Effector memory CD4-positive, alpha-beta T cell (primary cell): ENCODE measurements around the gene BEST1.
A peak's percentile ranks its signal among the peaks of the same experiment; 100 is the strongest.
"Not testable (repeated sequence)": the region's sequence is repeated elsewhere in the genome, so short reads cannot be mapped to it uniquely, and the experiment has no call there.

Experiments
- DNase-seq, 3 donors: peaks; one replicate each; pipeline ENCODE4 v3.0.0-alpha.2; 2020
- H3K27ac ChIP-seq: 2 replicates; pipeline ENCODE4 v1.7.0; 2013; ENCODE audit warnings: mild to moderate bottlenecking, low read length, moderate library complexity; ENCODE audit not compliant: insufficient read depth, poor library complexity, severe bottlenecking
- H3K27me3 ChIP-seq: replicated peaks from 2 replicates; pipeline ENCODE4 v1.7.0; 2013; ENCODE audit warnings: mild to moderate bottlenecking, low read length; ENCODE audit not compliant: insufficient read depth, control insufficient read depth, poor library complexity, severe bottlenecking
- H3K36me3 ChIP-seq: 2 replicates; pipeline ENCODE4 v1.7.0; 2013; ENCODE audit warnings: mild to moderate bottlenecking, low read length, moderate library complexity; ENCODE audit not compliant: control insufficient read depth, insufficient read depth
- H3K4me1 ChIP-seq: 2 replicates; pipeline ENCODE4 v1.7.0; 2013; ENCODE audit warnings: low read length, mild to moderate bottlenecking; ENCODE audit not compliant: control insufficient read depth, insufficient read depth, poor library complexity, severe bottlenecking
- H3K4me3 ChIP-seq: 2 replicates; pipeline ENCODE4 v1.7.0; 2013; ENCODE audit warnings: low read length, low read depth, mild to moderate bottlenecking; ENCODE audit not compliant: insufficient read depth, poor library complexity, severe bottlenecking
- H3K9me3 ChIP-seq: 2 replicates; pipeline ENCODE4 v1.7.0; 2013; ENCODE audit warnings: mild to moderate bottlenecking, low read length, moderate library complexity; ENCODE audit not compliant: control insufficient read depth

BEST1 gene

DNA sequence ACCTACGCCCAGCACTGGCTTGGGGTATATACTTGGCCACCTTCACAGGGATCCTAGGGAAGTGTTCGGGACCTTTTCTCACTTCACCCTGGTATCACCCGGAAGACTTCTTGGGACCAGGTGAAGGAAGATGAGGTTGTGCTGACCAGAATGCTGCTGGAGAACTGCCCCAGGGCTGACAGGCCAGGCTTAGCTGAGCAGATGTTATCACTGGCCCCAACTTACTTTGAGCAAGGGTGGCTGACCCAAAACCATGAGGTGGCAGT is 12.8 kb downstream of the BEST1 start:
- no peak for DNase-seq
- peaks cover 14% of the 10 kb centered on the region for H3K36me3 ChIP-seq
- H3K27me3 ChIP-seq = no peaks in the 10 kb centered on the region
- H3K9me3 ChIP-seq = no peaks in the 10 kb centered on the region
- no peak overlapping the region for H3K4me3 ChIP-seq
- no peak overlapping the region for H3K27ac ChIP-seq
- H3K4me1 ChIP-seq = peaks cover under 1% of the 10 kb centered on the region

- H3K9me3 ChIP-seq = no peaks in the 10 kb centered on the region
- peaks cover 14% of the 10 kb centered on the region for H3K36me3 ChIP-seq
- DNase-seq = no peak
- H3K4me1 ChIP-seq = peaks cover 6% of the 10 kb centered on the region
- no peak overlapping the region for H3K4me3 ChIP-seq
- H3K27ac ChIP-seq = no peak overlapping the region
- H3K27me3 ChIP-seq = no peaks in the 10 kb centered on the region
Measured at GRCh38 chr11:61963282-61964057, 13.3 kb downstream of the BEST1 start.

- no peak overlapping the region for H3K4me3 ChIP-seq
Measured at GRCh38 chr11:61964058-61964665, 14.0 kb downstream of the BEST1 start.

DNA sequence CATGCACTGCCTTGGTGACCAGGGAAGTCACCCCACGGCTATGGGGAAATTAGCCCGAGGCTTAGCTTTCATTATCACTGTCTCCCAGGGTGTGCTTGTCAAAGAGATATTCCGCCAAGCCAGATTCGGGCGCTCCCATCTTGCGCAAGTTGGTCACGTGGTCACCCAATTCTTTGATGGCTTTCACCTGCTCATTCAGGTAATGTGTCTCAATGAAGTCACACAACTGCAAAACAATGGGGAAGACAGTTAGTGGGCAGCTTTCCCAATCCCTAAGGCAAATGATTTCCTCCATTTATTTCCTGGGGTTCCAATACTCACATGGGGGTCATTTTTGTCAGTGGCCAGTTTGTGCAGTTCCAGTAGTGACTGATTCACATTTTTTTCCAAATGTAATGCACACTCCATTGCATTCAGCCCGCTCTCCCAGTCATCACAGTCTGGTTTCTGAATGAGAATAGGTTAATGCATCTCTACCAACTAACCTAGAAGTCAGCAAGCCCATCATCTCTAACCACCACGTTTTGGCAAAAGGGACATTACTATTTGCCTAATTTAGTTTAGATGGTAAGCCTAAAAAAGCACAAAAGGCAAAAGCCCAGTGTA is 14.6 kb downstream of the BEST1 start:
- H3K4me1 ChIP-seq, H3K27me3 ChIP-seq, H3K9me3 ChIP-seq, H3K27ac ChIP-seq, DNase-seq: not testable (repeated sequence)
- Histone ChIP-seq H3K4me3 (peak overlapping the region; percentile 85), H3K36me3 (peaks cover 14% of the 10 kb centered on the region)

More at GRCh38 chr11:61964058-61964665, 14.0 kb downstream of the BEST1 start:
- DNase-seq = no peak
- Histone ChIP-seq H3K27ac (no peak overlapping the region), H3K27me3 (no peaks in the 10 kb centered on the region), H3K36me3 (peaks cover 14% of the 10 kb centered on the region), H3K4me1 (peaks cover 6% of the 10 kb centered on the region), H3K9me3 (no peaks in the 10 kb centered on the region)

- peak overlapping the region; percentile 85 for H3K4me3 ChIP-seq
- peak in 1 of 3 donors; percentile 26 for DNase-seq
- peak overlapping the region; percentile 88 for H3K27ac ChIP-seq
- no peaks in the 10 kb centered on the region for H3K27me3 ChIP-seq
- no peaks in the 10 kb centered on the region for H3K9me3 ChIP-seq
- peaks cover 14% of the 10 kb centered on the region for H3K36me3 ChIP-seq
- peaks cover 6% of the 10 kb centered on the region for H3K4me1 ChIP-seq
Measured at GRCh38 chr11:61966734-61967115, 16.6 kb downstream of the BEST1 start.

GRCh38 chr11:61967116-61967923 is 17.2 kb downstream of the BEST1 start, which contains the start of gene FTH1:
TSS of gene FTH1 (minus strand) at chr11:61967634. CDS start at chr11:61967425, 209 bp downstream.
- peak within 1 kb of the TSS; percentile 88 for H3K27ac ChIP-seq
- peak; percentile 84 to 89 (median 85) for DNase-seq
- peaks cover 14% of the 10 kb centered on the region for H3K36me3 ChIP-seq
- peaks cover 6% of the 10 kb centered on the region for H3K4me1 ChIP-seq
- H3K27me3 ChIP-seq = no peaks in the 10 kb centered on the region
- H3K9me3 ChIP-seq = no peaks in the 10 kb centered on the region
- peak within 1 kb of the TSS; percentile 85 for H3K4me3 ChIP-seq

GRCh38 chr11:61967924-61968757 is 18.0 kb downstream of the BEST1 start:
- peaks cover 6% of the 10 kb centered on the region for H3K4me1 ChIP-seq

DNA sequence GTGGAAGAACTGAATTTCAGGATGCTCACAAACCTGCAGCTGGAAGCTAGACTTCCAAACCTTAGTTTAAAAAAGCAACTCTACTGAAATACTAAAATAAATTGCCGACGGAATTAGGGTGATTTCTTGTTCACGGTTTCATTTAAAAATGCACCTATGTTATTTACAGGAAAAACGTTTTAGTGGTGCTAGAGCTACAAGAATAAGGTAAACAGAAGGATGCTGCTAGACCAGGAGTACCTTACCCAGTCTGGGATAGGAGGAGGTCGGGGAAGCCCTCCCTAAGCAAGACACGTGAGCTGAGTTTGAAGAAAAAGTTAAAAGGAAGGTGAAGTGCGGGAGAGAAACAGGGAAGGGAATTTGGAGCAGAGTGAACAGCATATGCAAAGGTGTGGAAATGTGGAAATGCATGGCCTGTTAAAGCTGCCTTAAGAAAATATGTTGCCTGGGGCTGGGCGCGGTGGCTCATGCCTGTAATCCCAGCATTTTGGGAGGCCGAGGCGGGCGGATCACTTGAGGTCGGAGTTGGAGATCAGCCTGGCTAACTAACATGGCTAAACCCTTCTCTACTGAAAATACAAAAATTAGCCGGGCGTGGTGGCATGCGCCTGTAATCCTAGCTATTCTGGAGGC is 18.7 kb downstream of the BEST1 start:
- Histone ChIP-seq H3K4me3 (peak overlapping the region; percentile 85), H3K9me3 (no peaks in the 10 kb centered on the region), H3K4me1 (peaks cover 6% of the 10 kb centered on the region), H3K27me3 (no peaks in the 10 kb centered on the region), H3K27ac (no peak overlapping the region), H3K36me3 (peaks cover 14% of the 10 kb centered on the region)
- no peak for DNase-seq

More at GRCh38 chr11:61967924-61968757, 18.0 kb downstream of the BEST1 start:
- peak overlapping the region; percentile 88 for H3K27ac ChIP-seq
- H3K9me3 ChIP-seq = no peaks in the 10 kb centered on the region
- H3K27me3 ChIP-seq = no peaks in the 10 kb centered on the region
- peaks cover 14% of the 10 kb centered on the region for H3K36me3 ChIP-seq
- H3K4me3 ChIP-seq = peak overlapping the region; percentile 85
- peak in 1 of 3 donors; percentile 20 for DNase-seq

GRCh38 chr11:61969391-61969758 is 19.2 kb downstream of the BEST1 start:
- DNase-seq = no peak
- Histone ChIP-seq H3K4me3 (no peak overlapping the region), H3K36me3 (peaks cover 14% of the 10 kb centered on the region), H3K9me3 (no peaks in the 10 kb centered on the region), H3K4me1 (peaks cover 6% of the 10 kb centered on the region), H3K27me3 (no peaks in the 10 kb centered on the region), H3K27ac (no peak overlapping the region)
